ENCODE results near the gene CHMP1B.
A peak's percentile ranks its signal among the peaks of the same experiment; 100 is the strongest.

Gene CHMP1B

GRCh38 chr18:11851146-11851805 lies at the start of gene CHMP1B:
Gene CHMP1B, plus strand, starts transcription at chr18:11851413. Its CDS starts 99 bp downstream, at chr18:11851512.
- DNase-seq: peak; percentile 96

- DNase-seq: no peak
Observed at GRCh38 chr18:11801573-11801972, 49.6 kb upstream of the CHMP1B start.

- no peak for DNase-seq
Observed at GRCh38 chr18:11802158-11802557, 49.1 kb upstream of the CHMP1B start.

GRCh38 chr18:11802586-11802985 lies 48.6 kb upstream of the CHMP1B start:
- DNase-seq: no peak

- DNase-seq: no peak
Observed at GRCh38 chr18:11807233-11807632, 44.0 kb upstream of the CHMP1B start.

- DNase-seq: no peak
Observed at GRCh38 chr18:11808001-11808855, 43.0 kb upstream of the CHMP1B start.

- no peak for DNase-seq
Observed at GRCh38 chr18:11809895-11810294, 41.3 kb upstream of the CHMP1B start.

GRCh38 chr18:11810379-11810778 lies 40.8 kb upstream of the CHMP1B start:
- no peak for DNase-seq

- no peak for DNase-seq
Observed at GRCh38 chr18:11811009-11811408, 40.2 kb upstream of the CHMP1B start.

GRCh38 chr18:11817229-11817628 lies 34.0 kb upstream of the CHMP1B start:
- no peak for DNase-seq

- DNase-seq: peak; percentile 15
Observed at GRCh38 chr18:11818486-11819203, 32.6 kb upstream of the CHMP1B start.

- no peak for DNase-seq
Observed at GRCh38 chr18:11819938-11820337, 31.3 kb upstream of the CHMP1B start.

GRCh38 chr18:11820697-11821096 lies 30.5 kb upstream of the CHMP1B start:
- no peak for DNase-seq

- no peak for DNase-seq
Observed at GRCh38 chr18:11821208-11821607, 30.0 kb upstream of the CHMP1B start.

GRCh38 chr18:11821643-11822237 lies 29.5 kb upstream of the CHMP1B start:
- DNase-seq: no peak

- DNase-seq: no peak
Observed at GRCh38 chr18:11823545-11823944, 27.7 kb upstream of the CHMP1B start.

GRCh38 chr18:11826836-11827235 lies 24.4 kb upstream of the CHMP1B start:
- DNase-seq: no peak

- DNase-seq: no peak
Observed at GRCh38 chr18:11828786-11829432, 22.3 kb upstream of the CHMP1B start.

- no peak for DNase-seq
Observed at GRCh38 chr18:11830585-11830984, 20.6 kb upstream of the CHMP1B start.

GRCh38 chr18:11831921-11832320 lies 19.3 kb upstream of the CHMP1B start:
- DNase-seq: no peak

GRCh38 chr18:11834772-11835171 lies 16.4 kb upstream of the CHMP1B start:
- DNase-seq: no peak

- no peak for DNase-seq
Observed at GRCh38 chr18:11839556-11839955, 11.7 kb upstream of the CHMP1B start.

GRCh38 chr18:11840493-11840892 lies 10.7 kb upstream of the CHMP1B start:
- no peak for DNase-seq

Measured in CD4-positive, alpha-beta T cell treated with Interleukin-10 for 1 hour (primary cell).